Stimulated activated CD8-positive, alpha-beta memory T cell treated with anti-CD3 and anti-CD28 coated beads, Interleukin-4, amount 100 ng/mL, for 4 hours (primary cell): ENCODE measurements around the gene TRIM63.
A peak's percentile ranks its signal among the peaks of the same experiment; 100 is the strongest.

Experiments used
- DNase-seq, 2 donors: peaks; one replicate each; pipeline ENCODE4 v3.0.0-alpha.2; 2020; ENCODE audit warnings: low read depth in 2 of 2, low spot score in 1 of 2

The TRIM63 gene

GRCh38 chr1:26058052-26058595 is 9.3 kb downstream of the TRIM63 start:
- DNase-seq: no peak

GRCh38 chr1:26057189-26057588 is 10.2 kb downstream of the TRIM63 start:
- DNase-seq: no peak

DNA sequence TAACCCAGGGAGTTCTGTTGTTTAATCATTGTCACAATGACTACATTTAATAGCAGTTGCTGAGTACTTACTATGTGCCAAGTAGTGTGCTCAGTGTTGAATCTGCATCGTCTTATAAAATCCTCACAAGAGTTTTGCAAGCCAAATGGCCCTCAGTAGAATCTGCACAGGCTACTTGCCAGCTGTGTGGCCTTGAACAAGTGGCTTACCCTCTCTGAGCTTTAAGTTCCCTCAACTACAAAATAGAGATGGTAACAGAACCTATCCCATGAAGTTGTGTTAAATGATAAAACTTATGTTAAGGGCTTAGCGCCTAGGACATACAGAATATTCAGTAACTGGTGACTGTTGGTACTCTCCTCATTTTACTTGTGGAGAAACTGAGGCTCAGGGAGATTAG is 12.4 kb downstream of the TRIM63 start:
- DNase-seq: no peak

GRCh38 chr1:26053718-26054560 is 13.5 kb downstream of the TRIM63 start:
- no peak for DNase-seq

DNA sequence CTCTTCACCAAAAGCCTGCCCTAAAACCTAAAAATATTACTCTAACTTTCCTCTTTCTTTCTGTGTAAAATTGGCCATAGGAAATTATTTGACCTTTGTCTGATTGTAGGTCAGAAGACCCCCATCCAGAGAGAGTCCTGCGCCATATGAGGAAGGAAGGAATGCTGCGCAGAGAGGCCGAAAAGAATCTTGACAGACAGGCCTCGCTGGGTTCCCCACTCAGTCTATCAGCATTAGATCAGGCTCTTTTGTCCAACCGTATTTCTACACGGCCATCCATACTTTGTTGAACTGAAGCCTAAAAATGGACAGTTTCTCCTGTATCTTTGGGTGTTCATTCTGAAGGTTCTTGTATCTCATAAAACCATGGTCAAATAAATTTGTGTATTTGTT is 17.2 kb downstream of the TRIM63 start:
- DNase-seq: no peak

GRCh38 chr1:26049531-26050247 is 17.7 kb downstream of the TRIM63 start:
- DNase-seq: no peak

DNA sequence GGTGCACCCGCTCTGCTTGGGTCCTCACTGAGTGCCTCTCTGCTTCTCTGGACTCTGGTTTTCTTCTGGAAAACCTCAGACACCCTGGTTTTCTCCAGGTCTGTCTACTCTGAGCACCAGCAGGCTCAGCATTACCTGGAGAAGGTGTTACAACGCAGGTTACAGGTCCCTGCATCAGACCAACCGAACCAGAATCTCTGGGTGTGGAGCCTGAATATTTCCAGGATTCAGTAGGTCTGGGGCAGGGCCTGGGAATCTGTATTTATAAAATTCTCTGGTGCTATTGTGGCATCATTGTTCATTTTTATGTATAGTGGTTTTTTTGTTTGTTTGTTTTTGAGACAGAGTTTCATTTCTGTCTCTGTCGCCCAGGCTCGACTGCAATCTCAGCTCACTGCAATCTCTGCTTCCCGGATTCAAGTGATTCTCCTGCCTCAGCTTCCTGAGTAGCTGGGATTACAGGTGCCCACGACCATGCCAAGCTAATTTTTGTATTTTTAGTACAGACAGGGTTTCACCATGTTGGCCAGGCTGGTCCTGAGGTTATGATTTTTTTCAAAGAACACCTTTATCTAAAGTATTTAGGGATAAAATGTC is 20.1 kb downstream of the TRIM63 start:
- no peak for DNase-seq

DNA sequence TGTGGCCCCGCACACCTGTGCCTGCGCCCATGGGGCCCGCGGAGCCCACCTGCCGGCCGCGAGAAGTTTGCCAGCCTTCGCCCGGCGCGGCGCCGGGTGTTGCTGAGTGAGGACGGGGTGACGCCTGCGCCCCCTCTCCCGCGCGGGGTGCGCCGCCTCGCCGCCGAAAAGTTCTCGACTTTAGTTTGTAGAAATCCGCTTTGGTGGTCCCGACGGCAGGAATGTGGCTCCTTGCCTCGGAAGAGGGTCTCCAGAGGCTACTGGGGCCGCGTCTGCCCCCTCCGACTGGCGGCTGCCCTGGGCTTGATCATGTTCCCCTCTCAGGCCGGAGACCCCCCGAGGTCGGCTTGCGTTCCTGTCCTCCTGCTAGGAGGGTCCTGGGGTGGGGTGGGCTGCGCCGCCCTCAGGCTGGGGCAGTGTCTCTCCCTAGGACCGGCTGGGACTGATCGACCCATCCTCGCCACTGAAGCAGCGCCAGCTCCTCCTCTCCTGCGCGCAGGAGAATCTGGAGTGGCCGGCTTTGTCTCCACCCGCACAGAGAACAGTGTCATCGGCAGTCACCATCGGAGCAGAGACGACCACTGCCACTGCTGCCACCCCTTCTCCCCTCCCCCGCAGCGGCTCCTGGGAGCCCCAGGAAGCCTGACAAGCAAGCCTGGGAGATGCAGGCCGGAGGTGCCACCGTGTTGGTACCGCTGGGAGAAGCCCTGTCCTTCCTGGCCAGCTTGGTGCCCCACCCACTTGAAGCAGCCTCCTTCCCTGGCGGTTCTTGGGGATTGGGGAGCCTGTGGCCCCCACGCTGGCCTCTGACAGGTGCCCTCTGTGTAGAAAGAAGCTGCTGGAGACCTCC is 21.0 kb downstream of the TRIM63 start:
- DNase-seq: no peak

- no peak for DNase-seq
Measured at GRCh38 chr1:26045722-26046245, 21.6 kb downstream of the TRIM63 start, which contains the start of gene SLC30A2. TSS of gene SLC30A2 (minus strand) at chr1:26046118. CDS start at chr1:26045896, 222 bp downstream.

- no peak for DNase-seq
Measured at GRCh38 chr1:26044971-26045721, 22.3 kb downstream of the TRIM63 start.

GRCh38 chr1:26044414-26044813 is 23.0 kb downstream of the TRIM63 start:
- DNase-seq: no peak

DNA sequence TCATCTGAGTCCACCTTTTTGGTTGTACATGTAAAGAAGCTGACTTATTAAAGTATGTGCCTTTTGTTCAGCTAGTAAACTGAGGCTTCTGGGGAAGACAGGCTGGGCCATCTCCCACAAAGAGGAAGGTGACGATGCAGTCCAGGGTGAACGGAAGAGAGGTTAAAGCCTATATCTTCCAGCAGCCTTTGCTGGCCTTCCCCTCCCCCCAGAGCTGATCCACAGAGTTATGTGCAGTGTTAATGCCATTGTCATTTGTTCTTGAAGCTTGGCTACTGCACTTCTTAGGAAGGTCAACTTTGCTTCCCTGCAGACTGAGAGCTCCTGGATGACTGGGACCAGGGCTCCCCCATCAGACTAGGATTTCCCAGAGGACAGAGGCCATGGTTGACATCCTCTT is 23.7 kb downstream of the TRIM63 start:
- no peak for DNase-seq

DNA sequence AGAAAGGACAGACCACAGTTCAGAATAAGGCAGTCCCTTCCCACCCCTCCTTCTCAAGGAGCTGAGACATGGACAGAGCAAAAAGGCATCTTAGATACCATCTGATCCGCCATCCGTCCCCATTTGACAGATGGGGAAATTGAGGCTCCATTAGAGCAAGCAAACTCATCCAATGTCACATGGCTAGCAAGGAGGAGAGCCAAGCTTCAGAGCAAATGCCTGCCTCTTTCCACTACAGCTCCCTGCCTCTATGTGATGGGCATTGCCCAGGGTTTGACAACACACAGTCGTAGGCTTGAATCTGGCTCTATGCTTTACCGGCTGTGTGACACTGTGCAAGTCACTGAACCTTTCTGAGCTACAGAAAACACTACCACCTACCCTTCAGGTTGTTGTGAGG is 25.5 kb downstream of the TRIM63 start:
- no peak for DNase-seq

DNA sequence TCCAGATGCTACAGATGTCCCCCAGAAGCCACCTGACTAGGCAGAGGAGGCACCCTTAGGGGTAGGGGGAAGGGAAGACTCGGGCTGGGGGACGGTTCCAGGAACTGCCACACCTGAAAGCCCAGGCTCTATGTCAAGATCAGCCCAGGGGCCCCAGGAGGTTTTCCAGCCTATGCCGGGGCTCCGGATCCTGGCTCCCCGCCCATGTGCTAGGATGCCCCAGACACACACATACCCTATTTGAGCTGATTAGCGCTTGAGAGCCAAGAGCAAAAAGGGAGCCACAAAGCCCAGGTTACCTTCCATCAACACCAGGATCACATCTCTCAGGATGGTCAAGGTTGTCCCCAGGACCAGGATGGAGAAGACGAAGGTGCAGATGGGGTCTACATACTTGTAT is 26.0 kb downstream of the TRIM63 start:
- DNase-seq: no peak

DNA sequence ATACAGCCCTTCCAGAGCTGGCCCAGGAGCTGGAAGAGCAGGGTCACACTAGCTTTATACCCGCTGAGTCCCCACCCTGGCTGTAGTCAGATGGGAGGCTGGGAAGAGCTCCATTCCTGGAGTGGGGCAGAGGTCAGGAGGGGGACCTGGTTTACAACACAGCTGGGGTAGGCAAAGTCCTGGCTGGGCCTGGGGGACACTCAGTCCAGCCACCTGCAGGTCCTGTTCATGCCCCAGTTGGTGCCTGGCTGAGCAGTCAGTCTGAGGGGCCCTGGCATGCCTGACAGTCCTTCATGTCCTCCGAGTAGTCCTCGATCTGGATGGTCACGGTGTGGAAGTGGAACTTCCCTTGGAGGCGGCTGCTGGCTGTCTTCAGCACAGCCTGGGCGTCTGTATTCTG is 28.5 kb downstream of the TRIM63 start:
- no peak for DNase-seq

DNA sequence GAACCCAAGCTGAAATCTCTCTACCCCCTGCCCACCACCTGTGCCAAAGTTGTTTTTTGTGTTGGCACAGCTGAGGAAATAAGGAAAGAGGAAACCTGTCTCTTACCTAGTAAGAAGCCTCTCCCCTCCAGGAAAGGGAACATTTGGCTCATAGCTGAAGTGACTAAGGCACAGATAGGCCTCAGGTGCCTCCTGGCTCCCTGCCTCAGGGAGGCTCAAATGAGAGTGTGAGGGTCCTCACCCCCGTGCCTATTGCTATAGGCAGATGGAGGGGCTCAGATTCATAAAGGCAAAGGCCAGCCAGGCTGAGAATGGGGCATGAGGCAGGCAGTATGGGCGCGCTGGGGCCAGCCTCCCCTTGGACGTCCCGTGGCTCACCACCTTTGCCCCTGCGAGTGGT is 29.0 kb downstream of the TRIM63 start:
- DNase-seq: no peak

DNA sequence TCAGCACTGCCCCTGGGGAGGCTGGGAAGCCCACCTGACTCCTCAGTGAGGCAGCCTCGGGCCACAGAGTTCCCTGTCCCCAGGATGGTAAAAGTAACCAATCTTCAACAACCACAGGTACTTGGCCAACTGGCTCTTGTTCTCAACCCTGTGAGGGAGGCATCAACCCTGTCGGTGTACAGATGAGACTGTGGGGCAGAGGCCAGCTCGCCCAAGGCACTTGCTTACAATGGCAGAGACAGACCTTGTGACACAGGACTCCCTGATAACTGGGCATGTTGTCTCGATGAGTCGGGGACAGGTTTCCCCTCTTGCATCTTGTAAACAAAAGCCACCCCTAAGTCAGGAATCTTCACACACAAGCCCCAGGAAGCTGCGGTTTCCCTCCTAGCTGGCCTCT is 29.5 kb downstream of the TRIM63 start:
- DNase-seq: no peak

DNA sequence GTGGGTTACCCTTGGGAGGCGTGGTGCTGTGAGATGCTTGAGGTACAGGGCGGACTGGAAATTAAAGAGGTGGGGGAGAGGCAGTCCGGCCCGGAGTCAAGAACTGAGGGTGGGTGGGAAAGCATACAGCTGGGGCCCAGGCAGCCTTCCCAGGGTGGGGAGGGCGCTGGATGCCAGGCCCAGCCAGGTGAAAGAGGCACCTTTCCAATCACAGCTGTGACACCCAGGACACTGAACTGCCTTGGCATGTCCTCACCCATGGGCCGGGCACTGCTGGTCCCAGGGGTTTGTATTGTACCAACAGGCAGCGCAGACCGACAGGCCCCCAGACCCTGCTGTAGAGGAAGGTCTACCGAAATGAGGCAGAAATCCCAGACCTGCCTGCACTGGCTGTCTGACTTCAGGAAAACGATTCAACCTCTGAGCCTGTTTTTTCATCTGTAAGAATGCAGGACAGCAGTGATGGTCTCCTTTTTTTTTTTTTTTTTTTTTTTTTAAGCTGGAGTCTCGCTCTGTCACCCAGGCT is 30.6 kb downstream of the TRIM63 start:
- DNase-seq: no peak

DNA sequence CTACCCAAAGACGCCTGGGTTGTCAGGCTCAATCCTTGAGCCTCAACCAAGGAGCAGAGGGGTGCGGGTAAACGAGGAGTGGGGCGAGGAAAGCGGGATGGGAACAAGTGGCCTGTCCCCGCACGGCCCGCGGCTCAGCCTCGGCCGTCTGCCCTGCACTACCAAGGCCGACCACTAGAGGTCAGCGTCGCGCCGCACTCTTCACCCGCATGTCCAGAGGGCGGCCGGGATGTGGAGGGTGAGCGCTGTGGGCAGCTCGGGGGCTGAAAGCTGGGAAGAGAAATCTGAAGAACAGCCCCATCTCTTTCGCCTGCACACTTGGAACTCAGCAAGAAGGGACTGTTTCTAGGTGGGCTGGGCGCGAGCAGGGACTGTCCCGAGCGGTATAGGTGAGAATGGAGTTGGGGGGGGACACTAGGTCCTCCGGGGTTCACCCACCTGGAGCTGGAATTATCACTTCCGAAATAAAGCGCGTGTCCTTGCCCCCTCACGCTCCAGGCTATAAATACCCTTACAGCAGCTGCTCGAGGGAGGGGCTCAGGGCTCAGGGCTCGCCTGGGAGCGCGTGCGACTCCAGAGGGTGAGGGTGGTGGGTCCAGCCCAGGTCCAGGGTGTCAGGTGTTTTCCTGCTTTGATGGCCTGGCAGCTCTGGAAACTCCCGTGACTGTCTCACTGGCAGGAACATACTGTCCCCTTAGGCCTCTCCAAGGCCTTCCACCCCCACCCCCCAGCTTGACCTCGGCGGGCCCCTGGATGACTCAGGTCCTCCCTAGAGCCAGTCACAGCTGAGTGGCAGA is 31.3 kb downstream of the TRIM63 start:
- DNase-seq: peak; percentile 33 to 57
